NCI-H748 (cell line): ENCODE data around the gene TSPAN18.
A peak's percentile ranks its signal among the peaks of the same experiment; 100 is the strongest.

Source experiments
- DNase-seq: peaks from one replicate; lab custom pipeline; 2025; ENCODE audit not compliant: unreplicated experiment; lab: John Stamatoyannopoulos, UW

Gene TSPAN18

DNA sequence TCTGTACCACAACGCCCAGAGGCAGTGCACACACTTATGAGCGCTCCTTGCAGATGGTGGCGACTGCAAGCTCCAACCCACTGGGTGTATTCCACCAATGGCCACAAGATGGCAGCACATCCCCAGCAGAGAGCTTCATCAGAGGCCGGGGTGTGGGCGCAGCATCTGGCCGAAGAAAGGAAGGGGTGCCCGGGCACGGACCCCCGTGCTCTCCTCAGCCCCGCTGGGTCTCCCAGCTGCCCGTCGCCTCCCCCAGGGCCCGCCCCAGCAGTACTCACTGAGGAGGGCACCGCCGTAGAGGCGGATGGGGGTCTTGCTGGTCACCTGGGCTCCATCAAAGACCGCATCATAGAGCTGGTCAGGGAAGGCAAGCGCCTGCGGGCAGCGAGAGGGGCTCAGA is 209.8 kb downstream of the TSPAN18 start:
- DNase-seq: peak; percentile 75

DNA sequence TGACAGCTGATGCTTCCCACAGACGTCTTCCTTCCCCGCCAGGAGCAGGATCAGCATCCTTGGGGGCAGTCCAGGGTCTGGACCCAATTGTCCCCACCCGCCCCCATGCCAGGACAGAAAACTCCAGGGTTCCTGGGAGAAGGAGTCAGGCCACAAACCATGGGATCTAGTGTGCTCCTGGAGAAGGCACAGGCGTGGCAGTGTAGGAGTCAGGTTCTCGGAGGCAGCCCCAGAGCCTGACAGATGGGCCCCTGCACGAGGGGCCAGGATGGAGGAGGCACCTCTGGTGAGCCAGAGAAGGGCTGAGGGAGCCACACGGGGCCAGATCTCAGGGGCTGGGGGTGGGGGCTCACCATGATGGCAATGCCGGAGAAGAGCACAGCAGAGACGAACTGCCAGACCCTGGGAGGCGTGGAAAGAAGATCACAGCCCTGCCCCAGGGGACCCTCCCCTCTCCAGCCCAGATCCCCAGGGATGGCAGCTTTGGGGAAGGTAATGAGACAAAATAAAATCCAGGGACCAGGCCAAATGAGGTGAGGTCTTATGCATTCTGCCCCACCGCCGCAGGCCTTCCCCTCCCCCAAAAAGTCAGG is 210.3 kb downstream of the TSPAN18 start:
- DNase-seq: no peak

DNA sequence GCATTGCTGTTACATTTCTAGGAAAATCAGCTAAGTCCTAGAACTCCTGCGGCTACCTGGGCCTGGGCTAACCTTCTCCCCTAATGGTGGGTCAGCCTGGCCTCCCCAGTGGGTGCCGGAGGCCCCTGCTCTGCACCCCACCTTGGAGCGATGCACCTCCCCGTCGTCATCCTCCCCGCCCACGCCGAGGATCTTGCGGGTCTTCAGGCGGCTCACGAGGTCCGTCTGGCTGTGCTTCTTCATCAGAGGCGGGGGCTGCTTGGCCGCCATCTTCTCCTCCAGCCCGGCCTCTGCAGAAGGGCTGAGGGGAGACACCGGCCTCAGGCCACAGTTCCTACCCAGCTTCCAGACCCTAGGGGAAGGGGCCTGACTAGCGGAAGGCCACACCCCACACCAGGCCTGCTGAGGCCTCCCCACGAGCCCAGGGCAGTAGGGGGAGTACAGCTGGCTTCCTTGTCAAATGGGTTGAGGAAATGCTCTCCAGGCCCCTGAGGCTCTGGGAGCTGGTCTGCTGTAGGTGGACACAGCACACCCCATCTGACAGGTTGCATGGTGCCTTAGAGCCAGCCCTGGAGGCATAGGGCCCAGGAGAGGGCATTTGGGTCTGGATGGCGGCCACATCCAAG is 211.4 kb downstream of the TSPAN18 start:
- DNase-seq: no peak

DNA sequence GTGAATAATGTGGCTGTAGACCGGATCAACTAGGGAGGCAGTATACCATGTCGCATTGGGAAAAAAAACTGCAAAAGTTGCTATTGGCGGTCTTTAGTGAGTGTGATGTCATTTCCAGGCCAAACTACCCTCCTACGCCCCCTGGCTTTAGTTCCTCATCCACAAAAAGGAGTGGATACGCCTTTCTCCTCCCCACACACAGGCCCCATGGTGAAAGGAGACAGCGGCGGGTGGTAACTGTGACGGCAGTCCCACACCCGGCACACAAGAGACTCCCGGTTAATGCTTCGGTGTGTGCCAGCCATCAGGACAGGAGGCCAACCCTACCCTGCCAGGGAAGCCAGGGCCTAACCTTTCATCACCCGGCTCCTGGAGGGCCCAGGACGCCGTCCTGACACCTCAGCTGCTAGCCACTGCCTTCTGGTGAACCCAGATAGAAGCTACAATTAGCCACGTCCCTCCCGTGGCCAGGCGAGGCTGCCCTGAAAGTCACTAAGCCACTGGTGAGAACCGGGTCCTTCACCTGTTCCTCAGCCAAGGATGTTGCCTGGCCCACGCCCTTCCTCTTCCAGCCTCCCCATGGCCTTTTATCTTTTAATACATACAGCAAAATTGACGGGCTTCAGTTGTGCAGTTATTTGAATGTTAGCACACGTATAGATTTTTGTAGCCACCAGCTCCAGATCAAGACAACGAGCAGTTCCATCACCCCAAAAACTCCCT is 213.1 kb downstream of the TSPAN18 start:
- no peak for DNase-seq

DNA sequence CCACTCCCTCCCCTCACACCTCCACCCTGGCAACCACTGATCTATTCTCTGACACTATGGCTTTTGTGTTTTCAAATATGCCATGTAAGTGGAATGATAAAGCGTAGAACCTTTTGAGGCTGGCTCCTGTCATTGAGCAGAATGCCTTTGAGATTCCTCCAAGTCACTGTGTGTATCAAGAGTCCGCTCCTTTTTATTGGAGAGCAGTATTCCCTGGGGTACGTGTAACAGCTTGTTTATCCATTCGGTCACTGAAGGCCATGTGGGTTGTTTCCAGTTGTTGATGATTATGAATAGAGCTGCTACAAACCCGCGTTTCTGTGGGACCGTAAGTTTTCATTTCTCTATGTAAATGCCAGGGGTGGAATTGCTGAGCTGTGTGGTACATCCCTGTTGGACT is 213.6 kb downstream of the TSPAN18 start:
- no peak for DNase-seq

DNA sequence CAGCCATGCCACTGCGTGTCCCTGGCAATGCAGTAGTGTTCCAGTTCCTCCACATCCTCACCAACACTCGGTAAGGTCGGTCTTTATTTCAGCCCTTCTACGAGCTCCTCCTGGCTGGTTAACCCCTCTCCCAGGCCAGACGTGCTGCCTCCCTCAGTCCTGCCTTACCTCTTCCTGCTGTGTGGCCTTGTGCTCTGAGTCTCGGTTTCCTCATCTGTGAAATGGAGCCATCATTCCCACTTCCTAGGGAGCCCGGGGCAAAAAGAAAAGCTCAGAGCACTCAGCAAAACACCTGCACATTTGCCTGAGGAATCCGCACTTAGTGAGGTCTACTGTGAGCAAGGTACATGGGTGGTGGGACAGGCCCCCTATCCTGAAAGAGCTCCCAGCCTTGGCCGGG is 214.1 kb downstream of the TSPAN18 start:
- DNase-seq: no peak

DNA sequence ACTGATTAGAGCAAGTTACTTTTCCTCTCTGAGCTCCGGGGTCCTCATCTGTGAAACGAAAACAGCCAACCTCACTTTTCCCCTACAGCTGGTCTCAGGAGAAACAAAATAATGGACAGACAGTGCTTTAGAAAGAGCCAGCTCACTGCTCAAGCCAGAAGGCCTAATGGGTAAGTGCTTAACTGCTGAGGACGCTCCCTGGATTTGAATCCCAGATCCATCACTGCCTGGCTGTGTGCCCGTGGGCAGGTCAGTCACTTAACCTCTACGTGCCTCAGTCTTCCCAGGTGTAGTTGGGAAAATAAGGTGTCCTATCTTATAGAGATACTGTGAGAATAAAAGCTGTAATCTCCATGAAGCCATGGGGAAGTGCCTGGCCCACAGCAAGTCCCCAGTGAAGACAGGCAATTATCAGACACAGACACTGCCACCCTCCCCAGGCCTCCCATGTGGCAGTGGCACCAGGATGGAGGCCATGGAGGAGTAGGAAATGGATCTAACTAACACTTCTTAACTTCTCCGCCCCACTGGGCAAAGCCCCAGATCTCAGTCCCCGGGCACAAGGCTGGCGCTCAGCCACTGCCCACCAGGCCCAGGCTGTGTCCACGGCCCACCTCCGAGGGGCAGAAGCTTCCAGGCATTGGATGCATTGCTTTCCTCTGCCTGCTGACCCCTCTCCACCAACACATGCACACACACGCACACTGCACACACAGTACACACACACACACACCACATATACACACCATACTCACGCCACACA is 214.7 kb downstream of the TSPAN18 start:
- DNase-seq: no peak

DNA sequence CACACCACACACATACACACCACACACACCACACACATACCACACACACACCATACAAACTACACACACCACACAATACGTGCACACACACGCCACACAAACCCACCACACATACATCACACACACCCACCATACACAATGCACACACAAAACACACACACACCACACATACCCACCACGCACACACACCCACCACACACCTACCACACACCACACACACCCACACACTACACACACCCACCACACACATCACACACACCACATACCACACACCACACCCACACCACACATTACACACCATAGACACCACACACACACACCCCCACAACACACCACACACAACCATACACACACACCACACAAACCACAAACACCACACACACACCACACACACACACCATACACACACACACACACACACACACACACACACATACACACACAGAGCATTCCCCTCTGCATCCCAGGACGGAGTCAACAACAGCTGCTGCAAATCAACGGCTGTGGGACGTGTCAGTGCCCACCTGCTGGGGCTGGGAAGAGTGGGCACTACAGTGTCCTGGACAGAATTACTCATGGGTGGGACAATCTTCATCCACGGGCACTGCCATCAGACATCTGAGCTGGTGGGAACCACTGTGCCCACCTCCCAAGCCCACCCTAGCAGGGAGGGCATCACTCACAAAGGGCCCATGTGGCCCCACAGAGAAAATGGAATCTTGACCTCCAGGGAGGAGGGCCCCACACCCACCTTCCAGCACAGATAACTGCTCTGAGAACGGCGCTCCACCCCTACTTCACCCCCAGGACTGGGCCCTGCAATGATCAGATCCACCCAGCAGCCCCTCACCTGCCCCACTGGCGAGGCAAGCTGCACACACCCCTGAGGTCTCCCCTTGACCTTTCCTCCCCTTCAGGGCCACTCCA is 215.5 kb downstream of the TSPAN18 start:
- DNase-seq: no peak

DNA sequence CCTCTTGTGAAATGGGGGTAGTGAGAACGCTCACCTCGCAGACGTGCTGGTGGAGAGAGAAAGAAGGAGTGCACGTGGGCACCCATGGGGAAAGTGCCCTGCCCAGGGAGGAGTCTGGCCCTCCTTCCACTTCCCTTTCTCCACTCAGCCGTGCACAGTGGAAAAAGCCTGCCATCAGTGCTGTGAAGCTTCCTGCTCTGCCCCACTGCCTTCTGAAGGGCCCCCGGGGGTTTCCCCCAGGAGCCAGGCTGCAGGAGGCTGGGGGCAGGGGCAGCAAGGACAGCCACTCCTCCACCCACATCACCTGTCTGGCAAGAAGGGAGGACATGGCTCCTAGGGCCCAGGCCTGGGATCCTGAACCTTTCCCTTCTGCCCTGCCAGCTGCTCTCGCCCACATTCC is 216.4 kb downstream of the TSPAN18 start:
- DNase-seq: no peak

DNA sequence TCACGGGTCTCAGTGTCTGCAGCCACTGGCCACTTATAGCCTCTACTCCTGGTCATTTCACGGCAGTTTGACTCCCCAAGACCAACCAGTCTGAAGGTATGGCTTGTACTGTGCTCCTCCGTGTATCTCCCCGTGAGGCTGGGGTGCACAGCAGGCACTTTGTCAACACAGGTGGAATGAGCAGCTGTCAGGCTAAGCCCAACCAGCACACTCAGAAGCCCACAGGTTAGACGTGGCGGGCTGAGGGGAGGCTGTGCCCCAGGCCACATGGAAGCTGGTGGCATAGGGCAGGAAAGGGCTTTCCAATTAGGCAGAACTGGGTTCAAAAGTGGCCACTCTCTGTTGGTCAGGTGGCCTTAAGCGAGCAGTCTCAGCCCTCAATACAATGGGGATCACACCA is 216.9 kb downstream of the TSPAN18 start:
- DNase-seq: peak; percentile 80

DNA sequence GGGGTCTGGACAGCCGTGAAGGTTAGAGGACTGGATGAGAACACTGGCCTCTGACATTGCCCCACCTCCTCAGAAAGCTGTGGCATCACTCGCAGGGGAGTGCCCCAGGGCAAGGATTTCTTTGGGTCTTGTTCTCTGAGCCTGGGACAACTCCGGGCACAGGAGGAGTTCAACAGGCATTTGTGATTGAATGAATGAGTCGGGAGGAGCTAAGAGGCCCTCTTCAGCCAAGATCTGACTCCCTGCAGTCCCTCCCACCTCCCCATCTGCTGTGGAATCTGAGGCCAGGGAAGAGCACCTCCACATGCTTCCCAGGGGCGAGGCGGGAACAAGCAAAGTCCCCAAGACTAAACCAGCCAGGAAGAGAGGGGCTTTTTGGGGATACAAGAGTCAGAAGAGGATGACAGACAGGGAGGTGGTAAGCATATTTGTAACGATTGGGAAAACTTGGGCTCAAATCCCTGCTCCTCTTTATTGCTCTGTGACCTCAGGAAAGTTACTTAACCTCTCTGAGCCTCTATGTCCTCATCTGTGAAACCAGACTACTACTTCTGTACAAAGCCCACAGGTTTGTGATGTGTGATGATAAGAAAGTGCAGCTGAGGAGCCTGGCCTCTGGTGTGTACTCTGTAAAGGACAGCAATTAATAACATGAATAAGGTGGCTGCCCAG is 217.6 kb downstream of the TSPAN18 start:
- DNase-seq: no peak

DNA sequence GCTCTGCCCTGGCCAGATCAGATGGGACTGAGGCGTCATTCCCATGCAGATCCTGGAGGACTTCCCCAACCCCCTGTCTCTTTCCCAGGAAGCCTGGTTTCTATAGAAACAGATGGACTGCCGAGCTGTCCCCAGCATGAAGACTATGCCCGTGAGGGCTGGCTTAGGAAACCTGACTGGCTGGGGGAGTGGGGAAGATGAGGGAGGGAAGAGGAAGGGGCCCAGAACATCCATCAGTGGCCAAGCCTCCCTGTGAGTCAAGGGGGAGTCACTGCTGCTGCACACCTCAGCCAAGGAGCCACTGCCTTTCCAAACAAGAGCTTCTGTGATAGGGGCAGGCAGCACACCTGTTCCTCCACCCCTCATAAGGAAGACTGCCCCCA is 218.1 kb downstream of the TSPAN18 start:
- no peak for DNase-seq

DNA sequence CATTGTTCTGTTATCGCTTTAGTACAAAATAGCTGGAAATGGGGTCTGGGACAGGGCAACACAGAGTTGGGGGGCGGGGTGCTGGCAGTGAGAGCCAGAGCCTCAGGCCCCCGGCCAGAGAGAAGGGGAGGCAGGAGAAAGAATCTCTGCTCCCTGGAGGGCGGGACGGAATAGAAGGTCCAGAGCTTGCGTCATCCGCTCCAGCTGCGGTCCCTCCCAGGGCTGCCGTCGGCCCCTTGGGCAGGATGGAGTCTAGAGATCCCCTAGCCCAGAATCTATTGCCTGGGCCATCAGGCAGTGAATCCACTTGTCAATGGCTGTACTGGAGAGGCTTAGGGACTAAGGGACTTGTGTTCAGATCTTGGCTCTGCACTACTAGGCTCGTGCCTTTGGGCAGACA is 218.9 kb downstream of the TSPAN18 start:
- DNase-seq: no peak

DNA sequence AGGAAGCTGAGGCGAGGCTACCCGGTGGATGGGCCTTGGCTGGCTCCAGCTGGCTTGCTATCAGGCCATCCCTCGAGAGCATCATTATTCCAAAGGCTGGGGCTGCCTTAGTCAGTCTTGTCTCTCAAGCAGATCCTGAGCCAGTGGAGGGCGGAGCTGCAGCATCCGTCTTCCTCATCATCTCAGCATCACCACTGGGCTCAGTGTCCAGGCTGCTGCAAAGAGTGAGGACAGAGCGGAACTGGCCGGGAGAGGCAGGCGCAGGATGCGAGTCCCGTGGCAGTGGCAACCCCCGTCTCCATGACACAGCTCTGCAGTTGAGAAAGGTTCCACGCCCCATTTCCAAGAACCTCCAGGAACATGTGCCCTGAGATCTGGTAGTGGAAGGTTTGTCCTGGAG is 219.5 kb downstream of the TSPAN18 start:
- DNase-seq: no peak

DNA sequence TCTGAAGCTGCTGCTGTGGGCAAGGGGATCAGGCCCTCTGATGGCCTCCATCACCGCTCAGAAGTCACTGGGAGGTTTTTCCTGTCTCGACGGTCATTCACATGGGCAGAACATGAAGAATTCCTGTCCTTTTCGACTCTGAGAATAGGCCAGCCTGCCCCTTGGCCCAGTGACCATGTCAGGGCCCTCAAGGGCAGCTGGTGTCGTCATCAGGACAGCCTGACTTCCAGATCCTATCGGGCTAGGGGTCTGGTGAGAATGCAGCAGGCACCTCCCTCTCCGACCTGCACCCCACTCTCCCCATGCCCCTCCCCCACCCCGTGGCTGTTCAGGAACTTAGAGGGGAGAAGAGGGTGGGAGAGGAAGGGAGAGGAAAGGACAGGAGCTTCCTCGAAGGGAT is 220.4 kb downstream of the TSPAN18 start:
- no peak for DNase-seq

DNA sequence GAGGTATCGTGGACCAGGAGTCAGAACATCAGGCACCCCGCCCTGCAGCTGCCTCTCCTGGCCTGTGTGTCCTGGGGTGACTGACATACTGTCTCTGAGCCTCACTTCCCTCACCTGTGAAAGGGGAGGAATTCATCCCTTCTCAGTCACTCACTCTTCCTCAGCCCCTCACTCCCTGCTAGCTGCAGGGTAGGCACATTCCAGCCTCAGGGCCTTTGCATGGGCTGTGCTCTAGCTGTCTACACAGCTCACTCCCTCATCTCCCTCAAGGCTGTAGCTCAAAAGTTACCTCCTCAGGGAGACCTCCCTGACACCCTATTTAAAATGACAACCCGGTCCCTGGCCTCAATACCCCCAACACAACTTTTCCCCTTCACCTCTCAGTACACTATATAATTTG is 221.4 kb downstream of the TSPAN18 start:
- no peak for DNase-seq

DNA sequence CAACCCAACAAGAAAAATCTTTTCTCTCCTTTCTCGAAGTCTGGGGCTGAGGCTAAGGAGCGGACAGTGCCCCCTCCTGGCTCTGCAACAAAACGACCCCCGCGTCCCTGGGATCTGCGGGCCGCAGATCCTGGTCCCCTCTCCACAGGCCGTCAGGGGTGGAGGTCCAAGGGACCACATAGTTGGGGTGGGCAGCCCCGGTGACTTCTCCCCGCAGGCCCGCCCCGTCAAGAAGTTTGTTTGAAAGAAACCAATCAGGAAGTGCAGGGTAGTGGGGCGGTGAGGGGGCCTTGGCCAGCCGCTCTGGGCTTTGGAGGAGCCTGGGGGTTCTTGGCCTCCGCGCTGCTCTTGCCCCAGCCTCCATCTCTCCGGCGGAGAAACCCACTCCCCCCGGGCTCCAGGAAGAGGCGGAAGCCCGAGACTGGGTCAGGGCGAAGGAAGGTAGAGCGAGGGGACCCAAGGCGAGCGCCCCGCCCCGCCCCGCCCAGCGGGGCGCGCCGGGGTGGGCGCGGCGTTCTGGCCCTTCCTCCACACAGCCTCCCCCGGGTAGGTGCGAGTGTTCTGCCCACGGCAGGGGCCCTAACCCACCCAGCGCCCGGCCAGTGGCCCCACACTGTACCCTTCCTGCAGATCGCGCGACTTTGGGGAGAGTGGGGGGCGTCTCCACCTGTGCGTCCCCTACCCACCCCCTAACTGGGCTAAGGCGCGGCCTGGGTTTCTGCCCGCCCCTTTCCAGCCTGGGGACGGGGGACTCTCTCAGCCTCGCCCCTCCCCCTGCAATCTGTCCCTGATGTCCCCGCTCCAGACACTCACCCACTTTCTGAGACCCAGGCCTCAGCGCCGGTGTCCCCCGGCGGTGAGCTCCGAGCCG is 222.6 kb downstream of the TSPAN18 start:
- DNase-seq: peak; percentile 53

DNA sequence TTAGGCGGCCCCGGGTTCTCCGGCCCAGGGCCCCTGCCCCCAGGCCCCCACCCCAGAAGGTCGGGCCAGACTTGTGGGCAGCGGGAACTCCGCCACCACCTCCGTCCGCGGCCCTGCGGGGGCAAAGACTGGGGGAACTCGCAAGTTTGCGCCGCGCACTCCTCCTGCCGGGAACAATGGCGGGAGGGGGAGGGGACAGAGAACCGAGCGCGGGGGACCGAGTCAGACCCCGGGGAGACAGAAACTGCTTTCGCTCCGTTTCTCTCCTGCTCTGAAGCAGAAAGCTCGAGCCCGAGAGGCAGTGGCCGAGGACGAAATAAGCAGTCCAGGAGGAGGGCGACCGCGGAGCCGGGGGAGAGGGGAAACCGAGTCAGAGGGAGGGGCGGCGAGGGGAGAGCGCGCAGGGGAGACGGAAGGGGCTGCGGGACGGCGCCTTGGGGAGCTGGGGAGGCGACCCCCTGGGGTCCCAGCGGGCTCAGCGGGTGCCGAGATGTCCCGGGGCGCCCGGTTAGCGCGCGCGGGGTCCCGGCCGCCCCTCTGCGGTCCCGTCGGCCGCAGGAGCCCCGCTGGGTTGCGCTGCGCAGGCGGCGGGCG is 223.4 kb downstream of the TSPAN18 start:
- peak; percentile 54 for DNase-seq
